ENCODE results near the gene ECT2L.
"Not testable (repeated sequence)": the region's sequence is repeated elsewhere in the genome, so short reads cannot be mapped to it uniquely, and the experiment has no call there.

ECT2L gene

DNA sequence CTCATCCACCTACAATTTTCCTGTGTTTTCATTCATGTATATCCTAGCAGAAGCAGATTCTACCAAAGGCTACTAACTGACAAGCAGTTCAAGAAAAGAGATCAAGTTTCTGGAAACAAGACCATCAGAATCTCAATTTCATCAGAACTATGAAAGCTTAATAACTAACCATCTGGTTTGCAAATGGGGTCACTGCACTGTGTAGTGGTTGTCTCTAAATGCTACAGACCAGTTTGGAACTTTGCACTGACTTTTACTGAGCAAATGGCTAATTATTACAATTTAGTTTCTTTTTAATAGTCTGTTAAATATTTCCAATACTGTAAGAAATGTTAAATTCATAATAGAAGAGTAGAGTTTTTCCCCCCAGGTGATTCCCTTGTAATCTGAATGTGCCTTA, 127.7 kb downstream of the ECT2L start:
- H3K9me3 Mint-ChIP-seq (ENCODE audit: low read depth), result no peaks in the 10 kb centered on the region
- no peaks in the 10 kb centered on the region for H3K27me3 Mint-ChIP-seq
- H3K4me3 Mint-ChIP-seq, result no peak overlapping the region
- peaks cover 18% of the 10 kb centered on the region for H3K36me3 Mint-ChIP-seq
- no peaks in the 10 kb centered on the region for H3K4me1 Mint-ChIP-seq (ENCODE audit: low read depth)
- H3K27ac Mint-ChIP-seq, result no peak overlapping the region

DNA sequence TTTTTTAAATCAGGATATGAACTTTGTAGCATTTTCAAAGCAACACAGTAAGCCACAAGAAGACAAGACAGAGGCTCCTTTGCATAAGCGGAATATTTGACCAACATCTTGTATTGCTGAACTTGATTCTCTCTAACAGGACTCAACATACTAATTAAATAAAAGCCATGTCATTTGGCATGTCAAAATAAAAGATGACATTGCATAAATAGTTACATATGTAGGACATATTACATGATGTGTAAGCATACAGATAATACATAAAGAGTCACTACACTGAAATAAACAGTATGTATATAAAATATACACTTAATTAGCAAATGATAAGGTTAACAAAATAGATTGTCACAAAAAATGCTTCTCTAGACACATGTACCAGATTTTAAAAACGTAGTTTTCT, 129.9 kb downstream of the ECT2L start:
- H3K9me3 Mint-ChIP-seq (ENCODE audit: low read depth), result no peaks in the 10 kb centered on the region

DNA sequence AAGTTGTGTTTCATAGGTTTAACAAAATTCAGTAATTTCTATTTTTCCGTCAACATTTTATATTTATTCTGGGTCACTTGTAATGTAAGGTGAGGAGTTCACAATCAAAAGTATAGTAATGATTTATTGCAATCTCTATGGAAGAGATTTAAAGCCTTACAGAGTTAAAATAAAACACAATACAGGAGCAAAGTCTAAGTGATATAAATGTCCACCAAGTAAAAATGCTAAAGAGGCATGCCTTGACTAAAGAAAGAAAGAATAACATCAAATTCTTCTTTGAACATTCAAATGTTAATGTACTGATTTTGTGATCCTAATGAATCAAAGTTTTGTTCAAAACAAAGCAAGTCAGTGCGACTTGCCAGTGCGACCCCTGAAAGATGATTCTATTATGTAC, 130.7 kb downstream of the ECT2L start:
- Mint-ChIP-seq H3K9me3 (ENCODE audit: low read depth) (no peaks in the 10 kb centered on the region), H3K36me3 (peaks cover 24% of the 10 kb centered on the region), H3K27ac (no peak overlapping the region), H3K27me3 (no peaks in the 10 kb centered on the region), H3K4me3 (no peak overlapping the region), H3K4me1 (ENCODE audit: low read depth) (peaks cover 2% of the 10 kb centered on the region)

More for the DNA sequence above, 129.9 kb downstream of the ECT2L start:
- no peak overlapping the region for H3K27ac Mint-ChIP-seq
- H3K4me1 Mint-ChIP-seq (ENCODE audit: low read depth), result no peaks in the 10 kb centered on the region
- H3K4me3 Mint-ChIP-seq, result no peak overlapping the region
- H3K27me3 Mint-ChIP-seq, result no peaks in the 10 kb centered on the region
- peaks cover 24% of the 10 kb centered on the region for H3K36me3 Mint-ChIP-seq

DNA sequence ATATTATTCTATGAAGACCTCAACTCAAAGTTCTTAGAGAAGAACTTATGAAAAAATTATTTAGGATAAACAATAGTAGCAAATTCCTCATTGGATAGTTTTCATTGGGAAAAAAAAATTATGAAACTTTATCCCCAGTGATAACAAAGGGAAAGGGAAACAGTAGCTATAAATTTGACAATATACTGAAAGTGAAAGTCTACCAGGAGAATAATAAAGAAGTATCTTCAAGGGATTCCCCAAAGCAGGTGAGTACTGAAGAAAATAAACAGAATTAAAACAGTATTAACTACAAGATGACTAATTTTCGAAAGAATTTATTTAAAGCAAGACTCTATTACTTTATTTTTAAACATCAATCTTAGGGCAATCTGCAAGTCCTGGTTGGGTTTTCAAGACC, 135.8 kb downstream of the ECT2L start:
- H3K4me1 Mint-ChIP-seq (ENCODE audit: low read depth), result peaks cover 12% of the 10 kb centered on the region
- H3K27me3 Mint-ChIP-seq, result no peaks in the 10 kb centered on the region
- H3K9me3 Mint-ChIP-seq (ENCODE audit: low read depth), result no peaks in the 10 kb centered on the region
- H3K36me3 Mint-ChIP-seq, result peaks cover 21% of the 10 kb centered on the region
- no peak overlapping the region for H3K4me3 Mint-ChIP-seq
- H3K27ac Mint-ChIP-seq, result no peak overlapping the region

DNA sequence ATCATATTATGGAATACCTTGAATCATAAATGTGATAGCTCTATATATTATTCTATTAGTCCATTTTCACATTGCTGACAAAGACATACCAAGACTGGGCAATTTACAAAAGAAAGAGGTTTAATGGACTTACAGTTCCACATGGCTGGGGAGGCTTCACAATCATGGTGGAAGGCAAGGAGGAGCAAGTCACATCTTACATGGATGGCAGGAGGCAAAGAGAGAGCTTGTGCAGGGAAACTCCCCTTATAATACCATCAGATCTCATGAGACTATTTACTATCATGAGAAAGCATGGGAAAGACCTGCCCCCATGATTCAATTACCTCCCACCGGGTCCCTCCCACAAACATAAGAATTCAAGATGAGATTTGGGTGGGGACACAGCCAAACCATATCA, 141.0 kb downstream of the ECT2L start:
- peaks cover 39% of the 10 kb centered on the region for H3K36me3 Mint-ChIP-seq
- not testable (repeated sequence) for H3K4me3 Mint-ChIP-seq; H3K9me3 Mint-ChIP-seq (ENCODE audit: low read depth); H3K27me3 Mint-ChIP-seq; H3K4me1 Mint-ChIP-seq (ENCODE audit: low read depth); H3K27ac Mint-ChIP-seq

DNA sequence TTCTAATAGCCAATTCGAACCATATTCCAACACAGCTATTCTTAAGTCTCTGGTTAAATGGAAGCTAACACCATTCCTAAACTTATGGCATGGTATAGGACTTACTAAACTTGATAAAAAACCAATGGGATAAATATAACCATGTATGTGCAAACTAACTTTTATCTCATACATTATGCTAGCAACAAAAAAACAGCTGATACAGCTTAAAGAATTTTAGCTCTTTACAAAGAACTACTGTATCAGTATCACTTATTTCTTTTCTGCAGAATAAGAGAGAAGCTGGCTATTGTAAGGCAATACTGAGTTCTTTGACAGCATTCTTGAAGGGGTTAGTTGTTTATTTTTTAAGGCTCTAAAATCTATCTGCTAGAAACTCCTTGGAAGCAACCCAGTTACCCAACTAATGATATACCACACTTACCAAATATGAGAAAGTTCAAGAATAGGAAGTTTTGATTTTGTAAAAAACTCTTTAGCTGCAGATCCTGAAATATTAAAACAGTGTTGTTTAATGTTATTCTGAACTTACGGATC, 147.3 kb downstream of the ECT2L start:
- Mint-ChIP-seq H3K4me1 (ENCODE audit: low read depth) (peaks cover 34% of the 10 kb centered on the region), H3K27me3 (no peaks in the 10 kb centered on the region), H3K9me3 (ENCODE audit: low read depth) (no peaks in the 10 kb centered on the region), H3K36me3 (peaks cover 34% of the 10 kb centered on the region), H3K27ac (no peak overlapping the region), H3K4me3 (no peak overlapping the region)

DNA sequence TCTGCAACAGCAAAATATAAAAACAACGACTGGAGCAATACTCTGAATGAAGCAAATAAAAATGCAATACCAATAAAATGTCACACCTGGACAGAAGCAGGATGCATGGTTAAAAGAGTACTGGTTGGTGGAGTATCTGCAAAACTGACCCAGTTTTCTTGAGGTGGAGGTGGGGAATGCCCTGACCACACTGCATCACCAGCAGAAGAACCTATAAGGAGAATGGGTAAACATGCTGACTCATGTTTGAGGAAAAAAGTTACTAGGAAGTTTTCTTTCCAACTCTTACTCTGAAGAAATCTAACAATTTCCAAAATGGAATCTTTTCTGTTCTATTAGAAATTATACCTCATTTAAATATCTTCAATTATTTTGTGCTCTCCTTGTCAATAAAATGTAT, 148.5 kb downstream of the ECT2L start:
- no peak overlapping the region for H3K27ac Mint-ChIP-seq
- H3K4me3 Mint-ChIP-seq, result no peak overlapping the region

DNA sequence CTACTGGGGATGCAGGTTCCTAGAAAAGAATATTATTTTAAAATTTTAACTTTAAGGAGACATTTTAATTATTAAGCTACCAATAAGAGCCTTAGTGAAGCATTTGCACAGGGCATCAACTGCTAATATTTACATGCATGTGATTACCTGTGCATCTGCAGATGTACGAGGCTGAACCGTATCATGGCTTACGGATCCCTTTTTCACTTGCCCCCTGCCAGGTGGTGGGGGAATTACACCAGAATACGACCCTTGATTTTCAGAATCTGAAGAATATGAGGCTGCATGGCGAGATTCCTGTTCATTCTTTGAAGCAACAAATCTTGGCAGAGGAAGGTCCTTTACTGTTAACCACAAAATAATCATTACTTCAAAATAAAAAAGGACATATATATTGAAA, 149.5 kb downstream of the ECT2L start:
- Mint-ChIP-seq H3K27ac (no peak overlapping the region), H3K27me3 (no peaks in the 10 kb centered on the region), H3K36me3 (peaks cover 23% of the 10 kb centered on the region), H3K4me1 (ENCODE audit: low read depth) (peaks cover 53% of the 10 kb centered on the region), H3K9me3 (ENCODE audit: low read depth) (no peaks in the 10 kb centered on the region), H3K4me3 (no peak overlapping the region)

More for the DNA sequence above, 148.5 kb downstream of the ECT2L start:
- peaks cover 45% of the 10 kb centered on the region for H3K4me1 Mint-ChIP-seq (ENCODE audit: low read depth)
- no peaks in the 10 kb centered on the region for H3K27me3 Mint-ChIP-seq
- peaks cover 27% of the 10 kb centered on the region for H3K36me3 Mint-ChIP-seq
- no peaks in the 10 kb centered on the region for H3K9me3 Mint-ChIP-seq (ENCODE audit: low read depth)

DNA sequence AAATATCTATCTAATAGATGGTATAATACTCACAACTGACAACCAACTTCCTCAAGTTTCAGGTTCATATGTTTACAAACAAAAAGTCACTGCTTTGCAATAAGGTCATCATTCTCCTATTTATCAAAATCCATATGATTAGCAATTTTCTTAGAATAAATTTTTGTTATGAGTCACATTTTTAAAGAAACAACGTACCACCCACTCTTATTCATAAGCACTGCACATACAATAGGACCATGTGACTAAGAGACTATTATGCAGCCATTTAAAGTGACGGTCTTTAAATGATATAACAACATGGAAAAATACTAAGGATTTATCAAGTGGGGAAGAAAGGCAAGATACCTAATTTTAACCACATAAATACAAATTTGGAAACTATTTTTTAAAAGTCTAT, 152.1 kb downstream of the ECT2L start:
- Mint-ChIP-seq H3K27ac (peak overlapping the region; percentile 37), H3K36me3 (peaks cover 18% of the 10 kb centered on the region), H3K9me3 (ENCODE audit: low read depth) (no peaks in the 10 kb centered on the region), H3K27me3 (no peaks in the 10 kb centered on the region), H3K4me1 (ENCODE audit: low read depth) (peaks cover 66% of the 10 kb centered on the region), H3K4me3 (peak overlapping the region; percentile 55)

DNA sequence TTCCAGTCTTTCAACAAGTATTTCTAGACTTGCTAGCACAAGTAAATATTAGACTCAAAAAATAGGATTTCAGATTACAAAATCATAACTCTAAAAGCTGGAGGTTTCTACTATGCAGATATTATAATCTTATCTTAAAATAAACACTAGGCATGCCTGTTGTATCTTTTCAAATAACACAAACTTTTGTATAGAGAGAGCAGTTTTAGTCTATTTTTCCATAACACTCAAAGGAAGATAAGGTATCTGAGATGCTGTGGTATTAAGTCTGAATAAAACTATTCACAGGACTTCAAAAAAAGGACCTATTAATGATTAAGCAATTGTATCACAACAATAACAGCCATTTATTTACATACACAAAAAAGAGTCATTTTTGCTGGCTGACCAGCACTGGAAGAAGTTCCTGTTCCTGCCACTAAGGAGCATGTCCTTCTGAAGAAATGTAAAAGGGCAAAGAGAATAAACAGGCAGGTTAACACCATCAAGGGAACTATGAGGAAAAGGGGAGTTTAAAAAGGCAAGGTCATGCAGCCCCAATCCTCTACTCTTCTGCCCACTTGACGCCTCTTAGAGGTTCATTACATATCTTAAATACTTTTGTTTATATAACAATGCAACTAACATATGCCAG, 152.8 kb downstream of the ECT2L start:
- Mint-ChIP-seq H3K27ac (no peak overlapping the region), H3K4me1 (ENCODE audit: low read depth) (peaks cover 72% of the 10 kb centered on the region), H3K36me3 (peaks cover 18% of the 10 kb centered on the region), H3K4me3 (no peak overlapping the region), H3K27me3 (no peaks in the 10 kb centered on the region), H3K9me3 (ENCODE audit: low read depth) (no peaks in the 10 kb centered on the region)

DNA sequence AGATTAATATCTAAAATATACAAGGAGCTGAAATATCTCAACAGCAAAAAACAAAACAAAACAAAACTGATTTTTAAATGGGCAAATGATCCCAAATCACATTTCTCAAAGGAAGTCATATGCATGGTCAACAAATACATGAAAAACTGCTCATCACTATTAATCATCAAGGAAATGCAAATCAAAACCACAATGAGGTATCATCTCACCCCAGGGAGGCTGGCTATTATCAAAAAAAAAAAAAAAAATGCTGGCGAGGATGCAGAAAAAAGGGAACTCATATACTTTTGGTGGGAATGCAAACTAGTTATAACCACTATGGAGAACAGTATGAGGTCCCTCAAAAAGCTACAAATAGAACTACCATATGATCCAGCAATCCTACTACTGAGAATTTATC, 157.6 kb downstream of the ECT2L start:
- peak overlapping the region; percentile 4 for H3K27ac Mint-ChIP-seq
- H3K9me3 Mint-ChIP-seq (ENCODE audit: low read depth), result no peaks in the 10 kb centered on the region
- H3K4me3 Mint-ChIP-seq, result no peak overlapping the region
- peaks cover 72% of the 10 kb centered on the region for H3K4me1 Mint-ChIP-seq (ENCODE audit: low read depth)
- peaks cover 6% of the 10 kb centered on the region for H3K36me3 Mint-ChIP-seq
- no peaks in the 10 kb centered on the region for H3K27me3 Mint-ChIP-seq
